Activated naive CD4-positive, alpha-beta T cell treated with anti-CD3 and anti-CD28 coated beads, Interleukin-2, amount 50 U/mL, for 24 hours (primary cell): Measurements from ENCODE around the gene SPATC1L.
"Not testable (repeated sequence)": the region's sequence is repeated elsewhere in the genome, so short reads cannot be mapped to it uniquely, and the experiment has no call there.

Source experiments
- H3K27ac Mint-ChIP-seq: one replicate; pipeline ENCODE4 v1.8.0; 2021; ENCODE audit warnings: mild to moderate bottlenecking, mixed read lengths
- H3K27me3 Mint-ChIP-seq: one replicate; pipeline ENCODE4 v1.8.0; 2021; ENCODE audit warnings: mixed read lengths
- H3K36me3 Mint-ChIP-seq: one replicate; pipeline ENCODE4 v1.8.0; 2021; ENCODE audit warnings: mixed read lengths
- H3K4me1 Mint-ChIP-seq: one replicate; pipeline ENCODE4 v1.8.0; 2021; ENCODE audit warnings: mixed read lengths
- H3K4me3 Mint-ChIP-seq: one replicate; pipeline ENCODE4 v1.8.0; 2021; ENCODE audit warnings: mild to moderate bottlenecking, mixed read lengths
- H3K9me3 Mint-ChIP-seq: one replicate; pipeline ENCODE4 v1.8.0; 2021; ENCODE audit warnings: mixed read lengths

The SPATC1L gene

GRCh38 chr21:46154155-46154954, 29.9 kb downstream of the SPATC1L start:
- Mint-ChIP-seq H3K27me3 (no peaks in the 10 kb centered on the region), H3K36me3 (no peaks in the 10 kb centered on the region), H3K4me3 (no peak overlapping the region), H3K4me1 (no peaks in the 10 kb centered on the region), H3K9me3 (no peaks in the 10 kb centered on the region), H3K27ac (no peak overlapping the region)

GRCh38 chr21:46153247-46154154, 30.8 kb downstream of the SPATC1L start:
- no peaks in the 10 kb centered on the region for H3K27me3 Mint-ChIP-seq
- H3K36me3 Mint-ChIP-seq, result no peaks in the 10 kb centered on the region
- H3K27ac Mint-ChIP-seq, result no peak overlapping the region
- no peak overlapping the region for H3K4me3 Mint-ChIP-seq
- no peaks in the 10 kb centered on the region for H3K9me3 Mint-ChIP-seq
- H3K4me1 Mint-ChIP-seq, result no peaks in the 10 kb centered on the region

GRCh38 chr21:46152927-46153246, 31.4 kb downstream of the SPATC1L start:
- H3K4me3 Mint-ChIP-seq, result no peak overlapping the region

GRCh38 chr21:46151989-46152926, 32.0 kb downstream of the SPATC1L start:
- no peaks in the 10 kb centered on the region for H3K9me3 Mint-ChIP-seq
- no peak overlapping the region for H3K27ac Mint-ChIP-seq
- H3K4me3 Mint-ChIP-seq, result no peak overlapping the region
- H3K36me3 Mint-ChIP-seq, result no peaks in the 10 kb centered on the region
- no peaks in the 10 kb centered on the region for H3K27me3 Mint-ChIP-seq
- no peaks in the 10 kb centered on the region for H3K4me1 Mint-ChIP-seq

More at GRCh38 chr21:46152927-46153246, 31.4 kb downstream of the SPATC1L start:
- H3K4me1 Mint-ChIP-seq, result no peaks in the 10 kb centered on the region
- no peaks in the 10 kb centered on the region for H3K9me3 Mint-ChIP-seq
- H3K36me3 Mint-ChIP-seq, result no peaks in the 10 kb centered on the region
- no peak overlapping the region for H3K27ac Mint-ChIP-seq
- H3K27me3 Mint-ChIP-seq, result no peaks in the 10 kb centered on the region

- Mint-ChIP-seq H3K27ac (no peak overlapping the region), H3K4me1 (no peaks in the 10 kb centered on the region), H3K36me3 (no peaks in the 10 kb centered on the region), H3K4me3 (no peak overlapping the region), H3K27me3 (no peaks in the 10 kb centered on the region), H3K9me3 (no peaks in the 10 kb centered on the region)
These were observed 32.8 kb downstream of the SPATC1L start for GRCh38 chr21:46151261-46151988.

- Mint-ChIP-seq H3K9me3 (no peaks in the 10 kb centered on the region), H3K27ac (no peak overlapping the region), H3K27me3 (no peaks in the 10 kb centered on the region), H3K4me3 (no peak overlapping the region), H3K4me1 (no peaks in the 10 kb centered on the region), H3K36me3 (no peaks in the 10 kb centered on the region)
These were observed 33.7 kb downstream of the SPATC1L start for GRCh38 chr21:46150491-46151121.

GRCh38 chr21:46150073-46150472, 34.2 kb downstream of the SPATC1L start:
- Mint-ChIP-seq H3K27ac (no peak overlapping the region), H3K4me1 (no peaks in the 10 kb centered on the region), H3K9me3 (no peaks in the 10 kb centered on the region), H3K36me3 (no peaks in the 10 kb centered on the region), H3K4me3 (no peak overlapping the region), H3K27me3 (no peaks in the 10 kb centered on the region)

- Mint-ChIP-seq H3K4me1 (peaks cover 4% of the 10 kb centered on the region), H3K4me3 (no peak overlapping the region), H3K27ac (no peak overlapping the region), H3K9me3 (no peaks in the 10 kb centered on the region), H3K27me3 (no peaks in the 10 kb centered on the region), H3K36me3 (no peaks in the 10 kb centered on the region)
These were observed 34.9 kb downstream of the SPATC1L start for GRCh38 chr21:46149205-46149901.

GRCh38 chr21:46148106-46148505, 36.2 kb downstream of the SPATC1L start:
- H3K27ac Mint-ChIP-seq, result no peak overlapping the region

GRCh38 chr21:46147429-46147828, 36.8 kb downstream of the SPATC1L start:
- H3K4me3 Mint-ChIP-seq, H3K9me3 Mint-ChIP-seq, H3K27me3 Mint-ChIP-seq, H3K27ac Mint-ChIP-seq, H3K36me3 Mint-ChIP-seq: not testable (repeated sequence)
- peaks cover 12% of the 10 kb centered on the region for H3K4me1 Mint-ChIP-seq

More at GRCh38 chr21:46148106-46148505, 36.2 kb downstream of the SPATC1L start:
- Mint-ChIP-seq H3K27me3 (no peaks in the 10 kb centered on the region), H3K4me3 (no peak overlapping the region), H3K9me3 (no peaks in the 10 kb centered on the region), H3K36me3 (no peaks in the 10 kb centered on the region), H3K4me1 (peaks cover 12% of the 10 kb centered on the region)

- Mint-ChIP-seq H3K27ac (no peak overlapping the region), H3K36me3 (no peaks in the 10 kb centered on the region), H3K9me3 (no peaks in the 10 kb centered on the region)
These were observed 37.4 kb downstream of the SPATC1L start for GRCh38 chr21:46146856-46147255.

GRCh38 chr21:46145840-46146691, 38.2 kb downstream of the SPATC1L start:
- Mint-ChIP-seq H3K4me3 (no peak overlapping the region), H3K9me3 (no peaks in the 10 kb centered on the region), H3K27me3 (no peaks in the 10 kb centered on the region), H3K27ac (no peak overlapping the region), H3K36me3 (no peaks in the 10 kb centered on the region), H3K4me1 (peaks cover 12% of the 10 kb centered on the region)

More at GRCh38 chr21:46146856-46147255, 37.4 kb downstream of the SPATC1L start:
- Mint-ChIP-seq H3K4me3 (no peak overlapping the region), H3K4me1 (peaks cover 12% of the 10 kb centered on the region), H3K27me3 (no peaks in the 10 kb centered on the region)

- H3K4me1 Mint-ChIP-seq, result peaks cover 12% of the 10 kb centered on the region
- no peaks in the 10 kb centered on the region for H3K9me3 Mint-ChIP-seq
- no peaks in the 10 kb centered on the region for H3K36me3 Mint-ChIP-seq
- no peak overlapping the region for H3K4me3 Mint-ChIP-seq
- no peak overlapping the region for H3K27ac Mint-ChIP-seq
- H3K27me3 Mint-ChIP-seq, result no peaks in the 10 kb centered on the region
These were observed 39.0 kb downstream of the SPATC1L start for GRCh38 chr21:46145159-46145839.
